Measurements from ENCODE around the gene ARSK. TPM values are rescaled to one million over a fixed set of nuclear protein-coding genes. Genes with fewer than 3 reads are reported as not detected.

ARSK gene, protein sequence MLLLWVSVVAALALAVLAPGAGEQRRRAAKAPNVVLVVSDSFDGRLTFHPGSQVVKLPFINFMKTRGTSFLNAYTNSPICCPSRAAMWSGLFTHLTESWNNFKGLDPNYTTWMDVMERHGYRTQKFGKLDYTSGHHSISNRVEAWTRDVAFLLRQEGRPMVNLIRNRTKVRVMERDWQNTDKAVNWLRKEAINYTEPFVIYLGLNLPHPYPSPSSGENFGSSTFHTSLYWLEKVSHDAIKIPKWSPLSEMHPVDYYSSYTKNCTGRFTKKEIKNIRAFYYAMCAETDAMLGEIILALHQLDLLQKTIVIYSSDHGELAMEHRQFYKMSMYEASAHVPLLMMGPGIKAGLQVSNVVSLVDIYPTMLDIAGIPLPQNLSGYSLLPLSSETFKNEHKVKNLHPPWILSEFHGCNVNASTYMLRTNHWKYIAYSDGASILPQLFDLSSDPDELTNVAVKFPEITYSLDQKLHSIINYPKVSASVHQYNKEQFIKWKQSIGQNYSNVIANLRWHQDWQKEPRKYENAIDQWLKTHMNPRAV
- total RNA-seq: 3.9 and 4.2 TPM in 2 replicates

DNA sequence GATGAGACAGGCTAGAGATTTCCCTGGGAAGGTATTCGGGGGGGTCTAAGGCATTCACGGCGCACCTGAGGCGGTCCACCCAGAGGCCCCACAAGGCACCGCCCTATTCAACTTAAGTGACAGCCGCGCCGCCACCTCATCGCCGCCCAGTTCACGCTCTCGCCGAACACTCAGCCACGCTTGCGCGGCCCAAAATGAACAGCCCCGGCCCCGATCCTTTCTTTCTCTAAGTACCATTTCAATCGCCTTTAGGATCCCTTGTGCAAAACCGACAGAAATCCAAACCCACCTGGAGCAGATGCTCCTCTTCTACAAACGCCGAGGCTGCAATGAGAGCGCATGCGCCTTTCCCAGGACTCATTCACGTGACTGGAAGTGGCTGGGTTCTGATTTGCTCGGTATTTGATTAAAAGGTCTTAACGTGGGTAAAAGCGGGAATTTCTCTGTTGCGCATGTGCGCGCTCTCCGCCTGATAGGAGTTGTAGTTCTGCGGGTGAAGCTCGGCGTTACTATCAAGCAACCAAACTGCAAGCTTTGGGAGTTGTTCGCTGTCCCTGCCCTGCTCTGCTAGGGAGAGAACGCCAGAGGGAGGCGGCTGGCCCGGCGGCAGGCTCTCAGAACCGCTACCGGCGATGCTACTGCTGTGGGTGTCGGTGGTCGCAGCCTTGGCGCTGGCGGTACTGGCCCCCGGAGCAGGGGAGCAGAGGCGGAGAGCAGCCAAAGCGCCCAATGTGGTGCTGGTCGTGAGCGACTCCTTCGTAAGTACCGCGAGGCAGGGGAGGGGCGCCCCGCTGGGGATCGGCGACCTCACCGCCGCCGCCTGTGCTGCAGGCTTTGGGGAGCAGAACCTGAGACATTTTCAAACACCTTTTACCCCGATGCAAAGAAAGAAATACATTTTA, at the start of gene ARSK, which contains the start of gene SKIC3:
TSS of gene ARSK (plus strand) at position 455 of the 902 bp plus-strand sequence. CDS start at position 633, 178 bp downstream.
TSS of gene SKIC3 (minus strand) at position 331 of the 902 bp plus-strand sequence. CDS start 7,827 bp downstream, outside the sequence.
- Mint-ChIP-seq H3K36me3 (ENCODE audit: low read depth) (peaks cover 12% of the 10 kb centered on the region), H3K4me3 (peak within 1 kb of the TSS; percentile 94), H3K9me3 (no peaks in the 10 kb centered on the region), H3K27me3 (ENCODE audit: insufficient read depth) (no peaks in the 10 kb centered on the region), H3K27ac (peak within 1 kb of the TSS; percentile 94), H3K4me1 (ENCODE audit: low read depth) (peaks cover 39% of the 10 kb centered on the region)
- intact Hi-C loops (cut with micrococcal nuclease): loop anchor here (1.0 to 10.0 kb wide), 15 partner anchors 36 to 1443 kb away; partner anchors contain the start of genes CAST, ELL2, ERAP2 and GLRX
- DNase-seq (ENCODE audit: low spot score): peak; percentile 90

DNA sequence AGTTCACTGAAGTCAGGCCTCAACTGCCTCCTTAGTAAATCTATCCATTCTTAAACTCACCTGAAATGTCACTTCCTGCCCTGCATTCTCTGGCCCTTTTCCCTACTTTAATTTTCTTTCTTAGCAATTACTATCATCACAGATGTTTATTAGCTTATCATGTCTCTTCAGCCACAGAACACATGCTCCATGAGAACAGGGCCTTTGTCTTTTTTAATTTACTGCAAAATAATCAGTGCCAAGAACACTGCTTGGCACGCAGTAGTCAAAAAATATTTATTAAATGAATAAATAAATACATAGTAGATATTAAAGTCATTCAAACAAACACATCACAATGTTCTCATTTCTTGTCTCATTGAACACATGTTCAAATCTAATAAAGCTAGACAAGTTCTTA, 46.4 kb upstream of the ARSK start:
- Mint-ChIP-seq H3K27me3 (ENCODE audit: insufficient read depth) (no peaks in the 10 kb centered on the region), H3K4me3 (no peak overlapping the region), H3K4me1 (ENCODE audit: low read depth) (no peaks in the 10 kb centered on the region), H3K27ac (no peak overlapping the region), H3K36me3 (ENCODE audit: low read depth) (peaks cover 34% of the 10 kb centered on the region), H3K9me3 (no peaks in the 10 kb centered on the region)
- intact Hi-C loops (cut with micrococcal nuclease): no loop called here
- DNase-seq (ENCODE audit: low spot score): no peak

DNA sequence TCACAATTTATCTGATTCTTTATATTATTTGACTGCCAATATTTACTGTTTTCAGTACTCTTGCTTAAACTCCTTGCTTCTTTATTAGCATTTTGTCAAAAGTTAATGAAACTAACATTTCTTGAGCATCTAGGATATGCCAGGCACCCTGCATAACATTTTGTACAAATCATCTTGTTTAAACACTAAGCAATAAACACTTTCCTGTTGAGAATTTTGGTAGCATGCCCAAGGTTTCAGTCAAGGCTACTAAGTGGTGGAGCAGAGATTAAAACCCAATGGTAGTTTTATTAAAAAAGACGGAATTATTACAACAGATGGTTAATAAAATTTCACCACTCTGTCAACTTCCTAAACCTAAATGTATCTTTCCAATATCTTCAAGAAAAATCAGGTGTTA, 43.3 kb upstream of the ARSK start:
- H3K27me3 Mint-ChIP-seq (ENCODE audit: insufficient read depth): no peaks in the 10 kb centered on the region
- no peaks in the 10 kb centered on the region for H3K4me1 Mint-ChIP-seq (ENCODE audit: low read depth)
- no peak for DNase-seq (ENCODE audit: low spot score)
- intact Hi-C loops (cut with micrococcal nuclease): no loop called here
- H3K36me3 Mint-ChIP-seq (ENCODE audit: low read depth): peaks cover 34% of the 10 kb centered on the region
- H3K27ac Mint-ChIP-seq: no peak overlapping the region
- no peak overlapping the region for H3K4me3 Mint-ChIP-seq
- H3K9me3 Mint-ChIP-seq: no peaks in the 10 kb centered on the region

DNA sequence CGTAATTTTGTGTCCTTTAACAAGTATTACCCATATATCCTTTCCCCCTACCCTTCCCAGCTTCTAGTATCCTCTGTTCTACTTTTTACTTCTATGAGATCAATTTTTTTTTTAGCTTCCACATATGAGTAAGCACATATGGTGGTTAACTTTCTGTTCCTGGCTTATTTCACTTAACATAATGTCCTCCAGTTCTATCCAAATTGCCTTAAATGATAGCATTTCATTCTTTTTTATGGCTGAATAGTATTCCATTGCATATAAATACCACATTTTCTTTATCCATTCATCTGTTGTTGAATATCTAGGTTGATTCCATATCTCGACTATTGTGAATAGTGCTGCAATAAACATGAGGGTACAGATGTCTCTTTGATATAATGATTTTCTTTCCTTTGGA, 36.5 kb upstream of the ARSK start:
- H3K36me3 Mint-ChIP-seq (ENCODE audit: low read depth): peaks cover 31% of the 10 kb centered on the region
- no peaks in the 10 kb centered on the region for H3K4me1 Mint-ChIP-seq (ENCODE audit: low read depth)
- no peaks in the 10 kb centered on the region for H3K9me3 Mint-ChIP-seq
- intact Hi-C loops (cut with micrococcal nuclease): no loop called here
- no peak for DNase-seq (ENCODE audit: low spot score)
- H3K27me3 Mint-ChIP-seq (ENCODE audit: insufficient read depth): no peaks in the 10 kb centered on the region
- no peak overlapping the region for H3K4me3 Mint-ChIP-seq
- no peak overlapping the region for H3K27ac Mint-ChIP-seq

DNA sequence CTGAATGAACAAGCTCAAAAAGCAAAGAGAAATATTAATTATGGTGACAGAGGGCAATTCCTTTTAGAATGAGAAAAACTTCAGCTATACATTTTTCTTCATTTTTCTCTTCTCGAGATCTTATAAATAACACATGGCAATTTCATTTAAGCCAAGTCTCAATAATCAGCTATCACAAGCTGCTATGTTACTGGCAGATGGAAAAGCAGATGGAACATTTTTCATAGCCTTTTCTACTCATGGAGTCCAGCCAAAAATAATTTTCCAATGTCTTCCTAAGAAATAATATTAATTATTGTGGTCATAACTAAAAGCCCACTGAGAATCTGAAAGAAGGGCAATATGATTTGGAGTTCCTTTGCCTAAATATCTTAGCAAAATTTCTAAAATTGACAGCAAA, 35.8 kb upstream of the ARSK start:
- DNase-seq (ENCODE audit: low spot score): no peak
- no peaks in the 10 kb centered on the region for H3K27me3 Mint-ChIP-seq (ENCODE audit: insufficient read depth)
- H3K4me1 Mint-ChIP-seq (ENCODE audit: low read depth): no peaks in the 10 kb centered on the region
- intact Hi-C loops (cut with micrococcal nuclease): no loop called here
- H3K4me3 Mint-ChIP-seq: no peak overlapping the region
- peaks cover 29% of the 10 kb centered on the region for H3K36me3 Mint-ChIP-seq (ENCODE audit: low read depth)
- no peak overlapping the region for H3K27ac Mint-ChIP-seq
- no peaks in the 10 kb centered on the region for H3K9me3 Mint-ChIP-seq

DNA sequence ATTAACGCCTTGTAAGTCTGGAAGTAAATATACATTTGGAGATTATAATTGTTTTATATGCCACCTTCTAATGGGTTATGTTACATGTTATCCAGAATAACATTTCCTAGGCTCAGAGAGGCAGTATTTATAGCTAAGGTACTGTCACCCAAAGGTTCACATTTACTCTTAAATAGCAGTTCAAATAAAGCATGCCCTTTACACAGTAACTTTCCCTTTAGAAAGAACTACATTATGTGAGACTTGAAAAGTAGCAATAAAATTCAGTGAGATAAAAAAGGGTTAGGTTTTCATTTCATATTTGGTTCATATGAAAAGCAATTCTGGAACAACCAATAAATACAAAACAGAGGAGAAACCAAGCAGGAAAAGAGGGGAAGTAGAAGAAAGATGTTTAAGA, 35.2 kb upstream of the ARSK start:
- Mint-ChIP-seq H3K27ac (no peak overlapping the region), H3K4me1 (ENCODE audit: low read depth) (no peaks in the 10 kb centered on the region), H3K27me3 (ENCODE audit: insufficient read depth) (no peaks in the 10 kb centered on the region), H3K4me3 (no peak overlapping the region), H3K36me3 (ENCODE audit: low read depth) (peaks cover 29% of the 10 kb centered on the region), H3K9me3 (no peaks in the 10 kb centered on the region)
- intact Hi-C loops (cut with micrococcal nuclease): no loop called here
- DNase-seq (ENCODE audit: low spot score): no peak

DNA sequence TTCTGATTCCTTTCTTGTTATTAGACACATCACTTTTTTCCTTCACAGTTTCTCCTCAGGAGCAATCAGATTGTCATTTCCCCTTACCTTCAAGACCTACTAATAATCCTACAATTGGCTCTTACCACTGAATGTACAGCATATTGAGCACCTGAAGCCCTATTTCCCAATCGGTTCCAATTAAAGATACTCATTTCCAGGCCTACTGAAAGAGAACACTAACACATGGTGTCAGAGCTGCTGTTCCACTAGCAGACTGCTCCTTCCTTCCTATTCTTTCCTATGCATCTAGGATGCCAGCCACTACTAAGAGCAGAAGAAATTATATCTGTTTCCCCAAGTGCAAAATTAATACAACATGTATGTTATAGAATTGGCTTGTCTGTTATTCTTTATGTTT, 34.7 kb upstream of the ARSK start:
- H3K9me3 Mint-ChIP-seq: no peaks in the 10 kb centered on the region
- intact Hi-C loops (cut with micrococcal nuclease): no loop called here
- no peak overlapping the region for H3K4me3 Mint-ChIP-seq
- H3K4me1 Mint-ChIP-seq (ENCODE audit: low read depth): no peaks in the 10 kb centered on the region
- no peak for DNase-seq (ENCODE audit: low spot score)
- no peak overlapping the region for H3K27ac Mint-ChIP-seq
- H3K27me3 Mint-ChIP-seq (ENCODE audit: insufficient read depth): no peaks in the 10 kb centered on the region
- H3K36me3 Mint-ChIP-seq (ENCODE audit: low read depth): peaks cover 29% of the 10 kb centered on the region

DNA sequence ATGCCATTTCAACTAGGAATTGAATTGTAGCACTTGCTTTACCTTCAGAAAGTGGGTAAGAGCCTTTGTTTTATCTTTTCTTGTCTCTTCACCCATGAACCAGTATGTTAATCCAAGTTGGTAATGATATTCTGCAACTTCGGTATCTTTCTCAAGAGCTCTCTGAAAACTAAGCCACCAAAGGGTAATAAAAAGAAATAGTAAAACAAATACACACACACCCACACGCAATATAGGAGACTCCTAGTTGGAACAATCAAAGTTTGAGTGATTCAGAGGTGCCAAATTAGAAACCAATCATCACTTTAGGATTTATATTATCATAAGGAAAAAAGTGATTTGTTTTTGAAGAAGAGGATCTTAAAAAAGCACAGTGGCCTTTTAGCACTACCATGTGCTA, 30.5 kb upstream of the ARSK start:
- H3K9me3 Mint-ChIP-seq: no peaks in the 10 kb centered on the region
- H3K27me3 Mint-ChIP-seq (ENCODE audit: insufficient read depth): no peaks in the 10 kb centered on the region
- peaks cover 33% of the 10 kb centered on the region for H3K36me3 Mint-ChIP-seq (ENCODE audit: low read depth)
- H3K27ac Mint-ChIP-seq: no peak overlapping the region
- H3K4me3 Mint-ChIP-seq: no peak overlapping the region
- intact Hi-C loops (cut with micrococcal nuclease): no loop called here
- no peaks in the 10 kb centered on the region for H3K4me1 Mint-ChIP-seq (ENCODE audit: low read depth)
- DNase-seq (ENCODE audit: low spot score): no peak

DNA sequence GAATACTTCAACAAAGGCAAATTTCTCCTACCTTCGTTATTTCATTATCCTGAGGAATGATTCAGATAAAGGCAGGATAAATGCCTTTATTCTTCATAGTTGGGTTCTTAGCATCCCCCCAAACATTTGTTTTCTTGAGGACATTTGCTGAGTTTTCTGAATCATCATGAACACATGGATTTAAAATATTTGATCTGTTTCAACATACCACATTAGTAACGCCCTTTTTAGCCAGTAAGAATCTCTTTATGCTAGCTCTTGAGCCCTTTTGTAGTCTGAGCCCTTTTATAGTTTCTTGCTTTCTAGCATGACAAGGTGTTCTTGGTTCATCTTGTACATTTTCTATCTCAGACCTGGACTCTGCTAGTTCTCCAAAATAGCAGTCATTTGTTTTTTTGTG, 28.0 kb upstream of the ARSK start:
- intact Hi-C loops (cut with micrococcal nuclease): no loop called here
- no peak overlapping the region for H3K4me3 Mint-ChIP-seq
- no peak overlapping the region for H3K27ac Mint-ChIP-seq
- DNase-seq (ENCODE audit: low spot score): no peak
- no peaks in the 10 kb centered on the region for H3K9me3 Mint-ChIP-seq
- no peaks in the 10 kb centered on the region for H3K27me3 Mint-ChIP-seq (ENCODE audit: insufficient read depth)
- H3K4me1 Mint-ChIP-seq (ENCODE audit: low read depth): no peaks in the 10 kb centered on the region
- H3K36me3 Mint-ChIP-seq (ENCODE audit: low read depth): peaks cover 34% of the 10 kb centered on the region

DNA sequence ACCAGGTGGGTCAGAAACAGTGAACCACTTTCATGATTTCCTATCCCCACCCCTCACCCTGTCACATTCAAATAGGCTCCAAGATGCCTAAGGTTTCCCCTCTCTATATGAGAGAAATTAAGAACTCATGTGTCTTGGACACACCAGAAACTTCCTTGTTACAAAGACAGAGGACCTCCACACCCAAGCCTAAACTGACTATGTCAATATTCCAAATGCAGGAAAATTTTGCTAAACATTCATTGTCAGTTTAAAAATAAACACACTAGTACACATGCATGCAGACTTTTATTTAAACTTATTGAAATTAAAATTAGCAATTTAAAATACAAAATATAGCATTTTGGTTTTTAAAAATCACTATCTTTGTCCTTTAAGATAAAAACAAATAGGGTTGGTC, 26.3 kb upstream of the ARSK start:
- Mint-ChIP-seq H3K36me3 (ENCODE audit: low read depth) (peaks cover 41% of the 10 kb centered on the region), H3K27me3 (ENCODE audit: insufficient read depth) (no peaks in the 10 kb centered on the region), H3K27ac (no peak overlapping the region), H3K4me1 (ENCODE audit: low read depth) (no peaks in the 10 kb centered on the region), H3K4me3 (no peak overlapping the region), H3K9me3 (no peaks in the 10 kb centered on the region)
- DNase-seq (ENCODE audit: low spot score): no peak
- intact Hi-C loops (cut with micrococcal nuclease): no loop called here

DNA sequence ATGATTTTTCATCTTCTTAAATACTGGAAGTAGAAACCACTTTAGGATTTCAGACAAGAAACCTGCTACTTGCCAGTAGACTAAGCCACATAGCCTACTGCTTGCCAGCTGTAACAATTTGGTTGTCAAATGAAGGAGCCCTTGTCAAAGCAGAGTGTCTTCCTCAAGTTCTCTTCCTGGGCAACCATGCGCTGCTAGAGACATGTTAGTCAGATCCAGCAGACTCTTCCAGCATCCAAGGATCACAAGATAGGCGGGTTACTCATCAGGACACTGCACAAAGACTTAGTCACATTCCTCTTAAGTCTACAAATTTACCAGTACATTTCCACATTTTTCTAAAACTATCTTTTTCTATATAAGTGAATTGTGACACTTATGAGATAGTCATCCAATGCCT, 24.5 kb upstream of the ARSK start:
- no peaks in the 10 kb centered on the region for H3K9me3 Mint-ChIP-seq
- H3K4me3 Mint-ChIP-seq: no peak overlapping the region
- intact Hi-C loops (cut with micrococcal nuclease): no loop called here
- no peaks in the 10 kb centered on the region for H3K4me1 Mint-ChIP-seq (ENCODE audit: low read depth)
- H3K27me3 Mint-ChIP-seq (ENCODE audit: insufficient read depth): no peaks in the 10 kb centered on the region
- peaks cover 51% of the 10 kb centered on the region for H3K36me3 Mint-ChIP-seq (ENCODE audit: low read depth)
- H3K27ac Mint-ChIP-seq: no peak overlapping the region
- DNase-seq (ENCODE audit: low spot score): no peak

DNA sequence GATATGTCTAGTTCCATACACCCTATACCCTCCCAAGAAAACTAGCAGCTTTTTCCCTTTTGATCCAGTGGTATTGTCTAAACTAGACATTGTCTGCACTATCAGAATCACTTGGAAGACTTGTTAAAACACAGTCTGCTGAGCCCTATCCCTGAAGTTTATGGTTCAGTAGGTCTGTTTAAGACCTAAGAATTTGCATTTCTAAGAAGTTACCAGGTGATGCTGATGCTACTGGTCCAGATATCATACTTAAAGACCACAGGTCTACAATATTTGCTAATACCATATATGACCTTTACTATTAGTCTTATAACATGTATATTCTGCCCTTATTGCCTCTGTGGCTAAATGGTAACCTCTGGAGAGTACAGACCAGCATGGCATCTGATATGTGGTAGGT, 23.4 kb upstream of the ARSK start:
- intact Hi-C loops (cut with micrococcal nuclease): no loop called here
- no peak for DNase-seq (ENCODE audit: low spot score)
- Mint-ChIP-seq H3K4me1 (ENCODE audit: low read depth) (no peaks in the 10 kb centered on the region), H3K27ac (no peak overlapping the region), H3K4me3 (no peak overlapping the region), H3K36me3 (ENCODE audit: low read depth) (peaks cover 52% of the 10 kb centered on the region), H3K27me3 (ENCODE audit: insufficient read depth) (no peaks in the 10 kb centered on the region), H3K9me3 (no peaks in the 10 kb centered on the region)

DNA sequence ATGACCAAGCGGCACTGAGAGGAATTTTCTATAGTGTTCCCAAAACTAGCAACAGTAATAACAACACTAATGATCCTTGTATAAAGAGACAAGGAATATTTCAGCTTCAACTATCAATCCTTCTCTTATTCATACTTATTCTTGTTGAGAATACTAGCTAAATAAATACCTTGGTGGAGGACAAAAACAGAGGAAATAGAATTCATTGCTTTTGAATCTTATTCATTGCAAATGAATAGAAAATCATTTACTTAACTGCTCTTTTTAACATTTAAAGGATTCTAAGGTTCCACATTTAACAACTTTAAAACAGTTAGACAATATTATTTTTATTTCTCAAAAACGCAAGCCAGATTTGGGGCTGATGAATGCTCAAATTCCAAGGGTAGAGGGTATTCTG, 22.5 kb upstream of the ARSK start:
- Mint-ChIP-seq H3K36me3 (ENCODE audit: low read depth) (peaks cover 56% of the 10 kb centered on the region), H3K27ac (no peak overlapping the region), H3K27me3 (ENCODE audit: insufficient read depth) (no peaks in the 10 kb centered on the region), H3K9me3 (no peaks in the 10 kb centered on the region), H3K4me1 (ENCODE audit: low read depth) (no peaks in the 10 kb centered on the region), H3K4me3 (no peak overlapping the region)
- intact Hi-C loops (cut with micrococcal nuclease): no loop called here
- no peak for DNase-seq (ENCODE audit: low spot score)
